Cardiac muscle cell (in vitro differentiated cells and primary cell): ENCODE measurements around the gene SCAF4. TPM values are rescaled to one million over a fixed set of nuclear protein-coding genes. Genes with fewer than 3 reads are reported as not detected.
A peak's percentile ranks its signal among the peaks of the same experiment; 100 is the strongest.

Source experiments
- DNase-seq, 2 donors: peaks; one replicate each; pipeline versions ENCODE4 v3.0.0 to v3.0.0-alpha.2; 2010 to 2017; ENCODE audit warnings: low read depth in 1 of 2, low spot score in 1 of 2
- H3K27ac ChIP-seq: fragments of 200-600 bp; sonication (generic); 2 replicates; pipeline ENCODE4 v1.5.1; 2016
- H3K27me3 ChIP-seq: fragments of 200-600 bp; sonication (generic); 2 replicates; pipeline ENCODE4 v1.6.0; 2016; ENCODE audit warnings: control low read depth
- H3K36me3 ChIP-seq: fragments of 200-600 bp; sonication (generic); 2 replicates; pipeline ENCODE4 v1.5.1; 2016; ENCODE audit warnings: control low read depth
- H3K4me1 ChIP-seq: fragments of 200-600 bp; sonication (generic); 2 replicates; pipeline ENCODE4 v1.8.1; 2017; ENCODE audit warnings: low read depth, mild to moderate bottlenecking, mixed run types
- H3K4me3 ChIP-seq: fragments of 200-600 bp; sonication (generic); 2 replicates; pipeline ENCODE4 v1.5.1; 2016; ENCODE audit warnings: mild to moderate bottlenecking
- H3K9me3 ChIP-seq: fragments of 200-600 bp; sonication (generic); 2 replicates; pipeline ENCODE4 v1.5.1; 2017; ENCODE audit warnings: low read depth, mild to moderate bottlenecking, control low read depth
- polyA plus RNA-seq: library from polyadenylated mRNA; unstranded; fragments of >200 nt; fragmentation: Nextera tagmentation; extraction: Ambion mirVana; gene quantifications from 2 replicates; pipeline ENCODE4 v1.2.1, GENCODE V29; 2016
- total RNA-seq: library from RNA; depleted of rRNA; stranded (reverse); fragments of >200 nt; gene quantifications from 2 replicates; pipeline ENCODE4 v1.2.3, GENCODE V29; 2016
- TF ChIP-seq, protein P1 (sequence below): IDR thresholded peaks from 2 replicates; pipeline ENCODE4 v1.5.1; 2012; ENCODE audit warnings: low read depth, mild to moderate bottlenecking, low read length

Gene SCAF4
- total and polyA plus RNA-seq, 2 experiments from 2014 or later, result 16.0 to 28.6 TPM

DNA sequence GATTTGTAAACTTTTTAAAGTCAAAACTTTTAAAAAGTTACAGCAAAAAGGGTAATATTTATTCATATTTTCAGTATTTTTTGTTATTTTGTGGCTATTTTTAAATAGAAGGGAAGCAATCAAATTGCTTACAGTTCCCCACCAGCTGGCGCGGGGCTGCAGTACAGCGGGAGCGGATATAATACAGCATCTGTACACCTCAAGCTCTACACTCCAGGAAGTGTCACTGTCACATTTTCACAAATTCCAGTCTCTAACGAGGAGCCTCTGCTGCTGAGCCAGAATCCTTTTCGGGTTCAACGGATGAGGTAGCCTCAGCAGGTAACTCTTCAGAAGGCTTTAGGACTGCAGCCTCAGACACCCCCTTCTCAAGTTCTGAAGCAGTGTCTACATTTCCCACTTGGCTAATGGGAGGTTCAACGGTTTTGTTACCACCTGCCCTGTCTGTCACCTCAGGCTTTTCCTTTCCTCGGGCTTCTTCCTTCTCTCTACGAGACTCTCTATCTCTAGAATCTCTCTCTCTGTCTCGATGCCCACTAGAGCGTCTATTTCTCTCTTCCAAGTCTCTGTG is 60.7 kb downstream of the SCAF4 start:
- Histone ChIP-seq H3K4me3 (no peak overlapping the region), H3K27ac (no peak overlapping the region), H3K27me3 (no peaks in the 10 kb centered on the region), H3K4me1 (peaks cover 5% of the 10 kb centered on the region), H3K9me3 (no peaks in the 10 kb centered on the region), H3K36me3 (peaks cover 25% of the 10 kb centered on the region)
- TF ChIP-seq, protein P1, sequence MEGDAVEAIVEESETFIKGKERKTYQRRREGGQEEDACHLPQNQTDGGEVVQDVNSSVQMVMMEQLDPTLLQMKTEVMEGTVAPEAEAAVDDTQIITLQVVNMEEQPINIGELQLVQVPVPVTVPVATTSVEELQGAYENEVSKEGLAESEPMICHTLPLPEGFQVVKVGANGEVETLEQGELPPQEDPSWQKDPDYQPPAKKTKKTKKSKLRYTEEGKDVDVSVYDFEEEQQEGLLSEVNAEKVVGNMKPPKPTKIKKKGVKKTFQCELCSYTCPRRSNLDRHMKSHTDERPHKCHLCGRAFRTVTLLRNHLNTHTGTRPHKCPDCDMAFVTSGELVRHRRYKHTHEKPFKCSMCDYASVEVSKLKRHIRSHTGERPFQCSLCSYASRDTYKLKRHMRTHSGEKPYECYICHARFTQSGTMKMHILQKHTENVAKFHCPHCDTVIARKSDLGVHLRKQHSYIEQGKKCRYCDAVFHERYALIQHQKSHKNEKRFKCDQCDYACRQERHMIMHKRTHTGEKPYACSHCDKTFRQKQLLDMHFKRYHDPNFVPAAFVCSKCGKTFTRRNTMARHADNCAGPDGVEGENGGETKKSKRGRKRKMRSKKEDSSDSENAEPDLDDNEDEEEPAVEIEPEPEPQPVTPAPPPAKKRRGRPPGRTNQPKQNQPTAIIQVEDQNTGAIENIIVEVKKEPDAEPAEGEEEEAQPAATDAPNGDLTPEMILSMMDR, result no peak
- no peak for DNase-seq

DNA sequence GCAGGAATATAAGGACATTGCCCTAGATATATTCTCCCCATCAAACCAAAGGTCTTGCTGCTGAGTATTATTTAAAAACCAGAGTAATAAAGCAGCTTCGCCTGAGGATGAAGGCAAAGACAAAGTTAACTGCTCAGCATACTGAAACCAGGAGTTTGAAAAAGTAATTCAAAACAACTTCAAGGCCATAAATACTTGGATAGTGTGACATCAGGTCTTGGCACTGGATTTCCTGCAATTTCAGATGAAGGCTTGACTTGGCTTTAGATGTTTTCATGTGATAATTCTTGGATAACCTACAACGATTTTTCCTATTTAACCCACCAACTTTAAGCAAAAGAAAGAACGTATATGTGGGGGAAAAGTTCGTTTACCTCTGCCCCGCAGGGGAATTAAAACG is 61.8 kb downstream of the SCAF4 start:
- TF ChIP-seq, protein P1, result no peak
- no peak overlapping the region for H3K27ac ChIP-seq
- peaks cover 3% of the 10 kb centered on the region for H3K4me1 ChIP-seq
- DNase-seq, result no peak
- H3K27me3 ChIP-seq, result no peaks in the 10 kb centered on the region
- peaks cover 25% of the 10 kb centered on the region for H3K36me3 ChIP-seq
- no peaks in the 10 kb centered on the region for H3K9me3 ChIP-seq
- no peak overlapping the region for H3K4me3 ChIP-seq

DNA sequence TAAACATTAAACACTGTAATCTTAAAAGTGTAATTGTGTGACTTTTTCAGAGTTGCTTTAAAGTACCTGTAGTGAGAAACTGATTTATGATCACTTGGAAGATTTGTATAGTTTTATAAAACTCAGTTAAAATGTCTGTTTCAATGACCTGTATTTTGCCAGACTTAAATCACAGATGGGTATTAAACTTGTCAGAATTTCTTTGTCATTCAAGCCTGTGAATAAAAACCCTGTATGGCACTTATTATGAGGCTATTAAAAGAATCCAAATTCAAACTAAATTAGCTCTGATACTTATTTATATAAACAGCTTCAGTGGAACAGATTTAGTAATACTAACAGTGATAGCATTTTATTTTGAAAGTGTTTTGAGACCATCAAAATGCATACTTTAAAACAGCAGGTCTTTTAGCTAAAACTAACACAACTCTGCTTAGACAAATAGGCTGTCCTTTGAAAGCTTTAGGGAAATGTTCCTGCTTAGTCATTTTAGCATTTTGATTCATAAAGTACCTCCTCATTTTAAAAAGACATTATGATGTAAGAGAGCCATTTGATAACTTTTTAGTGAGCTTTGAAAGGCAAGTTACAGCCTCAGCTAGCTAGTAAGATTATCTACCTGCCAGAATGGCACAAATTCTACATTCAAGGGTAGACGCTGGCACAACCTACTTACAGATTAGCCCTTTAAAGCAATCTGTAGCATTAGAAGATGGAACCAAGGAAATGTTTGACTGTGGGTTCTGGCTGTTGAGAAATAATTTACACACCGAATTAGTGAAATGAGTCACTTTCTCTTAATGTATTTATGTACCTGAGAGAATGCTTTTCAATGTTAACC is 63.0 kb downstream of the SCAF4 start:
- no peak for DNase-seq
- Histone ChIP-seq H3K27ac (peak overlapping the region; percentile 1), H3K36me3 (peaks cover 25% of the 10 kb centered on the region), H3K9me3 (no peaks in the 10 kb centered on the region), H3K27me3 (no peaks in the 10 kb centered on the region), H3K4me3 (no peak overlapping the region), H3K4me1 (no peaks in the 10 kb centered on the region)
- TF ChIP-seq, protein P1, result no peak

DNA sequence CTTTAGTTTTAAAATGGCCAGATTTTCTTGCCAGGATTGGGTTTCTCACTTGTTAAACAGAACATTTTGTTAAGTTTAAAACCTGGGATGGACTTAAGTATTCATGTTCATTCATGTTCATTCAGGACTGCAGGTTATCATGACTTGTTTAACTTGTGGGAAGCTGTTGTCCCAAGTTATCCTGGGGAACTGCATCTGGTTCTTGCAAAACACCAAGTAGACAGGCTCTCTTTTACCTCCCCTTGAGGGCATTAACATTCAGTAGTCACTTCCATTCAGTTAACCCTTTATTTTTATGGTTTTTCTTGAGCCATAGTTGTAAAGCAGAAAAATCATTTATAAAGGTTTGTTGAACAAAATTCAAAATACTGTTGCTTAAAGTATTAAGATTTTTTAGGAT is 64.3 kb downstream of the SCAF4 start:
- TF ChIP-seq, protein P1, result no peak
- no peak for DNase-seq
- Histone ChIP-seq H3K27me3 (no peaks in the 10 kb centered on the region), H3K27ac (no peak overlapping the region), H3K9me3 (no peaks in the 10 kb centered on the region), H3K4me3 (no peak overlapping the region), H3K36me3 (peaks cover 25% of the 10 kb centered on the region), H3K4me1 (no peaks in the 10 kb centered on the region)

DNA sequence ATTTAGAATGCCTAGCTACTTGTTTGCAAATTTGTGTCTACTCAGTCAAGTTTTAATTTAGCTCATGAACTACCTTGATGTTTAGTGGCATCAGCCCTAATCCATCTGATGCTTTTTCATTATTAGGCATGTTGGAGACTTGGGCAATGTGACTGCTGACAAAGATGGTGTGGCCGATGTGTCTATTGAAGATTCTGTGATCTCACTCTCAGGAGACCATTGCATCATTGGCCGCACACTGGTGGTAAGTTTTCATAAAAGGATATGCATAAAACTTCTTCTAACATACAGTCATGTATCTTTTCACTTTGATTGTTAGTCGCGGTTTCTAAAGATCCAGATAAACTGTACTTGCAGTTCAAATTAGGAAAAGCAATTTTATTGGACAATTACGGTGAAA is 64.8 kb downstream of the SCAF4 start:
- Histone ChIP-seq H3K27me3 (no peaks in the 10 kb centered on the region), H3K9me3 (no peaks in the 10 kb centered on the region), H3K4me1 (no peaks in the 10 kb centered on the region), H3K4me3 (no peak overlapping the region), H3K27ac (no peak overlapping the region), H3K36me3 (peaks cover 25% of the 10 kb centered on the region)
- TF ChIP-seq, protein P1, result no peak
- no peak for DNase-seq
